CD4-positive, alpha-beta T cell treated with Interleukin-15 for 4 hours (primary cell): Measurements from ENCODE around the gene HAUS3.
"Not testable (repeated sequence)": the region's sequence is repeated elsewhere in the genome, so short reads cannot be mapped to it uniquely, and the experiment has no call there.

Source experiments
- DNase-seq: peaks from one replicate; pipeline ENCODE4 v3.0.0-alpha.2; 2020; ENCODE audit warnings: low spot score

Gene HAUS3

DNA sequence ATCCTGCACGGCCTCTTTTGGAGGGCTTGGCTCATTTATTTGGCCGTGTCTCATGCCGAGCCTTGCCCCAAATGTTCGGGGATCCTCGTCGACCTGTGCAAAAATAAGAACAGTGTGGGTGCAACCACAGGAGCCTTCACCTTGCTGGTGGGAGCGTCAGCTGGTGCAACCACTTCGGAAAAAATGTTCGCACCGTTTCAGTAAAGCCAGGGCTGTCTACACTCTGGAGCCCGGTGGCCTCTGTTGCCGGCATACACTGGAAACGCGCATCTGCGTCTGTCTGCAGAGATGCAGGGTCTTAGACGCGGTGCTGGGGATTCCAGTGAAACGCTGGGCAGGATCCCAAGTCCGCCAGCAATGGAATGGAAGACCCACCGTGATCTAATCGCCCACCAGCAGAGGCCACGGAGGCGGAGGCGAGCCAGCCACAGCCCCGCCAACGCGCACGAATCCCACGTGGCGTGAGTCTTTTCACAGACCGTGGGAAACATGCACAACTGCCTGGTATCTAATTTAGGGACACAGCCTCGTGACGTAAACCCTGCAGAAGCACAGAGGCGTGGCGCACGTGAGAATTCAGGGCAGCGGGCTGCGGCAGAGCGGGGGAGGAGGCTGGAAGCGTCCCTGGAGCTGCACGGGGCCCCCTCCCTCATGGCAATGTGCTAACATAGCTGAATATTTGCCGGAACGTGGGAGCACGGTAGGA, 33.8 kb upstream of the HAUS3 start:
- DNase-seq = no peak

DNA sequence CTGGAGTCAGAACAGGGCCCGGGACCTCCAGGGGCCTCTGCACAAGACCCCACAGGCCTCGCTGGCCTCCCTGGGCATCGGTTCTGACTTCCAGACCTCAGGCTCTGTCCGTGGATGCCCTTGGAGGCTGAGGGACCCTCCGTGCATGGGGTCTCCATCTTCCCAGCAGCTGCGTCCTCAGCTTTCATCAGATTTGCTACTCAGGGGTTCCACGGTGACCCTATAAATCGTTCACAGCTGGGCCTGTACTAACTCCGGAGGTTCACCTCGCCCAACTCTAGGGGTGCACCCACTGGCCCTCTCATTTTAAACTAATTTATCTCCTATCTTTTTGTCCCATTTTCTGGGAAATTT, 33.1 kb upstream of the HAUS3 start:
- DNase-seq = not testable (repeated sequence)

DNA sequence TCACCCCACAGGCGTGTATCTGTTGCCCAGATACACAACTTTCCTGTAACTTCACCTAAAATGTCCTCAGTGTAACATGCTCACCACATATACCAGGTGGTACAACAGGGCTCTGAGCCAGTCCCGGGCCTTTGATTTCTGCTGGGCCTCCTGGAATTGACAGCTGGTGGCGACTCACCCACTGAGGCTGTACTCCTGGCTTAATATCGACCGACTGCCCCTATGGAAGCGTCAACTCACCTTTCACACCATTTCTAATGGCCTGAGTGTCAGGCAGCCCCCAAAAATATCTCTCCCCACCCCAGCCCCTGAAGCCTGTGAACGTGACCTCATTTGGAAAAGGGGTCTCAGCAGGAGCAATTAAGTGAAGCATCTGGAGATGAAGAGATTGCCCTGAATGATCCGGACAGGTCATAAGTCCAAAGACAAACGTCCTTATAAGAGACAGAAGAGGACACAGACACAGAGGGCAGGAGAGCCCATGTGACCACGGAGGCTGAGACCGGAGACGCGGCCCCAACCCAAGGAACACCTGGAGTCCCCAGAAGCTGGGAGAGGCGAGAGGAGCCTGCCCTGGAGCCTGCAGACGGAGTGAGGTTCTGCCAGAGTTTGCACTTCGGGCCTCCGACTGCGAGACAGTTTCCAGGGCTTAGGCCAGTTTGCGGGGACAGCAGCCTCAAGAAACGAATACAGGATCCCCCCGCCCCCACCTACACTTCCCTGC, 32.6 kb upstream of the HAUS3 start:
- no peak for DNase-seq

- DNase-seq = no peak
These were observed 31.9 kb upstream of the HAUS3 start for GRCh38 chr4:2273657-2274319.

DNA sequence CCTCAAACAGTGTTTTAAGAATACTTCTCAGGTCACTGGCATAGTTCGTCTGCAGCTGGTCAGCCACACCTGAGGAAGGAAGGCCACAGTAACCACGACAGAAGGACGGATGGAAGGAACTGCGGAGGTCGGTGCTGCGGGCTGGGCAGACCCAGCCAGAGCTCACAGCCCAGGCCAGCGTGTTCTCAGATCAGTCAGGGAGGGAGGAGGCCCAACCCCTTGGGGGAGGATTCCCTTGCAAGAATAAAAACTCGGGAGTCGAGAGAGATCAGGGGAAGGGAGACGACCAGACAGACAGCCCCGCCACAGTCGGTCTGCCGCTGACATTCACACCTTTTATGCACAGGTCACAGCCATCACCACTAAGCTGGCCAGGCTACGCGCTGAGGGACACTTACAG, 31.3 kb upstream of the HAUS3 start:
- no peak for DNase-seq

GRCh38 chr4:2272828-2273120, 30.9 kb upstream of the HAUS3 start:
- no peak for DNase-seq

DNA sequence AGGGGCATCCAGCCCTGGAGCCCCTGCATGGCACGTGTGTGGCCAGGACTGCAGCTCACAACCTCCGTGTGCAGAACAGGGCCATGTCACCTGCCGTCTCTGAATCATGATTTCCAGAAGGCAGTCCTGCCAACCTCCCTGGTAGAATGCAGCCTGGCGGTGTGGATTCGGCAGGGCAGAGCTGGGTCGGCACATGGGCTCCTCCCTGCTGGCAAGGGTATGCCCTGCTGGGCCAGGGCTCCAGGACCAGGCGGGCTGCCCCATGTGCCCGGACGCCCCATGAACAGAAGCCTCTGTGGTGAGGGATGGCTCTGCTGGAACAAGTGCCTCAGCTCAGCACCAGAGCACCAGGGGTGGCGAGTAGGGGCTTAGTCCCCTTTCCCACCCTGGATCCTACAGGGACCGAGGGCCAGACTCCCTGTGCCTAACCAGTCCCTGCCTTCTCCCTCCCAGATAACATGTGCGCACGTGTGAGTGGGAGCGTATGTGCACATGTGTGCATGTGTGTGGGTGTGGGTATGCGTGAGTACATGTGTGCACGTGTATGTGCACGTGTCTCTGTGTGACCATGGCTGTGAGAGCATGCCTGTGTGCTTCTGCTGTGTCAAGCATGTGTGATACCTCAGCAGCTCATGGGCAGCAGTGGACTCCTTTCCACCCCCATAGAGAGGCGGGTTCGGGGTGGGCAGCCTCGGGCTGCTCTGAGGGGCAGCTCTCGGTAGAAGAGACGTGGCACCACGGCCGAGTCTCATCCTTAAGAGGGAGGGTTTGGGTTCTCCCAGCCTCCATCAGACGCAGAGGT, 30.3 kb upstream of the HAUS3 start:
- no peak for DNase-seq

GRCh38 chr4:2271279-2272025, 29.5 kb upstream of the HAUS3 start:
- no peak for DNase-seq

- no peak for DNase-seq
These were observed 28.6 kb upstream of the HAUS3 start for GRCh38 chr4:2270341-2271165.

DNA sequence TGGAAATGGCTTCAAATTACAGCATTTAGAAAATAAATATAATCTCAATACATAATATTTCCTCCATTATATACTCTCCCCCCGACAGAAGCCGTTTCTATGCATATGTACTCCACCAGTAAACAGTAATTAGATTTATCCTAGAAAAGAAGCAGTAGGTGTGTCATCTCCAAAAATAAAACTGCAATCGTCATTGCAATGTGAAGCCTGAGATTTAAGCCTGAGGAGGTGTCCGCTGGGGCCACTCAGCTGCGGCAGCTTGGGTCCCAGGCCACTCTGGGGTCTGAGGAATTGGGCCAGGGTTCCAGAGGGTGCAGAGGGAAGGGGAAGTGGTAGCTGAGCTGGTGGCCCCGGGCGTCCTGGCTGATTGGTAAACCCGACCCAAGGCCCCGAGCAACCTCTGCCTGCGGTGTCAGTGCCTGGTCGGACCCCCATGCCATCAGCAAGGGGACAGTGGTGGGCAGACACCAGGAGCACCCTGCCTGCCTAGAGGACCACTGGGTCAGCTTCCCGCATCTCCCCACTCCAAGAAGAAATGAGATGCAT, 27.8 kb upstream of the HAUS3 start:
- DNase-seq = no peak

- DNase-seq = no peak
These were observed 27.2 kb upstream of the HAUS3 start for GRCh38 chr4:2269206-2269531.

- DNase-seq = no peak
These were observed 26.7 kb upstream of the HAUS3 start for GRCh38 chr4:2268357-2269205.

- DNase-seq = no peak
These were observed 25.9 kb upstream of the HAUS3 start for GRCh38 chr4:2267841-2268240.

DNA sequence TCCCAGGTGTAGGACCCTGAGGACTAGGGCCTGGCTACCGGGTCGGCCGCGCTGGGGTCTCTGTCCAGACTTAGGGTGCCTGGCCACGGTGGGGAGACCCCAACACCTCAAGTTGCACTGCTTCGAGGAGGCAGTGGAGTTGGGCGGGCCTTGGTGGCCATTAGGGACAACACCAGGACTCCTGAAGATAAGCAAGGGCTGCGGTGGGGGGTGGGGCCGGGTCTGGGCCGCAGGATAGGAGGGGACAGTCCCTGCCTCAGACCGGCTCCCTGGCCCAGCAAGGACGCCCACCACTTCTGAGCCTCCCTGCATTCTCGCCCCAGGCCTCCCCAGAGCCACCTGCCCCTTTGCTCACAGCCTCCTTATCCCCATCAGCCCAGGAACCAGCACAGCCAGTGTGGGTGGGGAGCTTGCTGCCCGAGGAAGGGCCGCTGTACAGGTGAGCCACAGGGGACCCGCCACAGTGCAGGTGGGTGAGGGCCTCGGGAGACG, 25.4 kb upstream of the HAUS3 start:
- no peak for DNase-seq

GRCh38 chr4:2266821-2267220, 24.9 kb upstream of the HAUS3 start:
- DNase-seq = no peak

DNA sequence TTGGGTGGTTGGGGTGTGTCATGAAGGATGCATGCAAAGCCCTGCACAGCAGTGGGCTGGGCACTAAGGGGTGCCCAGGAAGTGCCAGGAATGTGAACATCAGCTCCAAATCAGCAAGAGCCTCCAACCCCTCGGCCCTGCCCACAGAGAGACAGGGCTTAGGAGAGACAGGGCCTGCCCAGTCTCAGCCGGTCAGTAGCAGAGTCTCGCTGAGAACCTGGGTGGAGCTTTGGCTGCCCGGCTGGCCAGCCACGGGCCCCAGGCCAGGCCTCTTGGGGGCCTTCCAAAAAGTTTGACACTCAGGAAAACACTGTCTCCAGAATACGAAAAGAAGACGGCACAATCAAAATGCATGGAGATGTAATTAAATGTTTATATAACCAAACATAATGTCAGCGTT, 24.3 kb upstream of the HAUS3 start:
- DNase-seq = no peak

DNA sequence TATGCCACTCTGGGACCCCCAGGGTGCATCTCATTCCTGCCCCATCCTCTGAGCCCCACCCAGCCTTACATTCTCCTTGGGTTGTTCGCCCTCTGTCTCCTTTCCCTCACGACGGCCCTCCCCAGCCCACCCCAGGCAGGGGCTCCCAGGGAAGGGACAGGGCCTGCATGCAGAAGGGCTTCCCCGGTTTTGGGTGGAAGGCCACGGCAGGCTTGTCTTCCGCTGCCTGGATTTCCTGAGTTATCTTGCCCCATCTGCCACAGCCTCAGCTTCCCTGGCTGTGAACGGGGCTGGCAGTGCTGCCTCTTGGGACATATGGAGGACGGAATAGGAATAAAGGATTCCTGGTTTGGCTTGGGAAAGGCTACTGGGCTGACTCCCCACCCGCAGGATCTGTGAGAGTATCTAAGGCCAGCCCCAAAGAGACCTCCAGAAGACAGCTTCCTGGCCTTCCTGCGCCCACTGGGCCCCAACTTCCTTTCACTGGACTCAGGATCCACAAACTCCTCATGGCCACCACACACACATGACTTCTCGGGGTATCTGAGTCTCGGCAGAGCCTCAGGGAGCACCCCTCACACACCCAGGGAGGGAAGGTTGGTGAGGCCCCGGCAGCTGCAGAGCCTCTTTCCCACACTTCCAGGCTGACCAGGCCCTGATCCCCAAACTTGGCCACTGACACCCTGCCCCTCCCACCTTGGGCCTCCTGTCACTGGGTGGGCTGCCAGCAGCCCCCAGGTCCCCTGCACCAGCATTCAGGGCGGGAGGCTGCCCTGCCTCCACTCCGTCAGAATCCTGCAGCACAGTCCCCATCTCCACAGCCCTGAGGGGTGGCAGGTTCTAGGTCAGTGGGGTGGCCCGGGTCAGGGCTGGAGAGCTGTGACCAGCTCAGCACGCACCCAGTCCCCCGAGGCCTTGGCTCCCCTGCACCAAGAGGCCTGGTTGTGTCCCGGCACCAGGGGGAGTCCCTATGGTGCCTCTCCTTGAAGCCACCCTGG, 23.5 kb upstream of the HAUS3 start:
- DNase-seq = no peak

DNA sequence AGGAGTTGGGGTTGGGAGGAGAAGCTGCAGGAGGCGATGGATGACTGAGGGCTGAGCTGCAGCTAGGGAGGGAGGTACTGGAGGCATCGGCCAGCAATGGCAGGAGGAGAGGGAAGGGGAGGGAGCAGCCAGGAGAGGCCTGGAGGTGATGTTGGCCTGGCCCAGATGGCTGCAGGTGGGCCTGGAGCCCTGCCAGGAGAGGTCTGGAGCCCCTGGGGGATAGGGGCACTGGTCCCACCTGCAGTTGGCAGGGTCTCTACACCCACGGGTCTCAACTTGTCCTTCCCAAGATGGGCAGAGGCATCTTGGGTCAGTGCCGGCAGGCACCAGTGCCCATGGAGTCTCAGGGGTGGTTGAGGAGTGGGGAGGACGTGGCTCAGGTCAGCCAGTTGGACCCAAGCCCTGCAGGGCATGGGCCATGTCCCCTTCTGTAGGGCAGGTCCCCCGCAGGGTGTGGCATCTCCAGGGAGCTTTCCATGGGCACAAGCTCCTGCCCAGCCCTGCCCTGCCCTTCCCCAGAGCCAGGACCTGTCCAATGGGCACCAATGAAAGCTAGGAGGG, 22.6 kb upstream of the HAUS3 start:
- no peak for DNase-seq
